ENCODE data around the gene RTTN.
"Not testable (repeated sequence)": the region's sequence is repeated elsewhere in the genome, so short reads cannot be mapped to it uniquely, and the experiment has no call there.

RTTN gene

GRCh38 chr18:69982417-69982816, 223.1 kb downstream of the RTTN start:
- in situ Hi-C loops (cut with HindIII; ENCODE audit: low sequenced_read_pairs) = no loop called here

- in situ Hi-C loops (cut with HindIII; ENCODE audit: low sequenced_read_pairs) = no loop called here
Measured at GRCh38 chr18:69981948-69982347, 223.5 kb downstream of the RTTN start.

- in situ Hi-C loops (cut with HindIII; ENCODE audit: low sequenced_read_pairs) = no loop called here
Measured at GRCh38 chr18:69980982-69981804, 224.3 kb downstream of the RTTN start.

- in situ Hi-C loops (cut with HindIII; ENCODE audit: low sequenced_read_pairs) = no loop called here
Measured at GRCh38 chr18:69980509-69980908, 225.0 kb downstream of the RTTN start.

- in situ Hi-C loops (cut with HindIII; ENCODE audit: low sequenced_read_pairs) = no loop called here
Measured at GRCh38 chr18:69978732-69979715, 226.5 kb downstream of the RTTN start.

- in situ Hi-C loops (cut with HindIII; ENCODE audit: low sequenced_read_pairs) = not testable (repeated sequence)
Measured at GRCh38 chr18:69975294-69975693, 230.2 kb downstream of the RTTN start.

- in situ Hi-C loops (cut with HindIII; ENCODE audit: low sequenced_read_pairs) = no loop called here
Measured at GRCh38 chr18:69974365-69974764, 231.1 kb downstream of the RTTN start.

- in situ Hi-C loops (cut with HindIII; ENCODE audit: low sequenced_read_pairs) = no loop called here
Measured at GRCh38 chr18:69969491-69969890, 236.0 kb downstream of the RTTN start.

- in situ Hi-C loops (cut with HindIII; ENCODE audit: low sequenced_read_pairs) = no loop called here
Measured at GRCh38 chr18:69968039-69968438, 237.4 kb downstream of the RTTN start.

- in situ Hi-C loops (cut with HindIII; ENCODE audit: low sequenced_read_pairs) = no loop called here
Measured at GRCh38 chr18:69963196-69963595, 242.3 kb downstream of the RTTN start.

GRCh38 chr18:69961718-69962117, 243.8 kb downstream of the RTTN start:
- in situ Hi-C loops (cut with HindIII; ENCODE audit: low sequenced_read_pairs) = no loop called here

GRCh38 chr18:69958422-69958821, 247.1 kb downstream of the RTTN start:
- in situ Hi-C loops (cut with HindIII; ENCODE audit: low sequenced_read_pairs) = no loop called here

- in situ Hi-C loops (cut with HindIII; ENCODE audit: low sequenced_read_pairs) = no loop called here
Measured at GRCh38 chr18:69957747-69958146, 247.7 kb downstream of the RTTN start.

GRCh38 chr18:69956665-69957620, 248.5 kb downstream of the RTTN start:
- in situ Hi-C loops (cut with HindIII; ENCODE audit: low sequenced_read_pairs) = no loop called here

- in situ Hi-C loops (cut with HindIII; ENCODE audit: low sequenced_read_pairs) = no loop called here
Measured at GRCh38 chr18:69956057-69956456, 249.4 kb downstream of the RTTN start.

- in situ Hi-C loops (cut with HindIII; ENCODE audit: low sequenced_read_pairs) = no loop called here
Measured at GRCh38 chr18:69954719-69955480, 250.6 kb downstream of the RTTN start.

GRCh38 chr18:69953191-69953590, 252.3 kb downstream of the RTTN start:
- in situ Hi-C loops (cut with HindIII; ENCODE audit: low sequenced_read_pairs) = no loop called here
